GM19324 (cell line): ENCODE measurements around the gene MPRIP.
"Not testable (repeated sequence)": the region's sequence is repeated elsewhere in the genome, so short reads cannot be mapped to it uniquely, and the experiment has no call there.

Experiments
- ATAC-seq: cut with Tn5 transposase; IDR thresholded peaks from one replicate; pipeline ENCODE4 v1.9.1; 2021; ENCODE audit warnings: mild to moderate bottlenecking, moderate library complexity; ENCODE audit not compliant: unreplicated experiment, low FRiP score

Gene MPRIP

DNA sequence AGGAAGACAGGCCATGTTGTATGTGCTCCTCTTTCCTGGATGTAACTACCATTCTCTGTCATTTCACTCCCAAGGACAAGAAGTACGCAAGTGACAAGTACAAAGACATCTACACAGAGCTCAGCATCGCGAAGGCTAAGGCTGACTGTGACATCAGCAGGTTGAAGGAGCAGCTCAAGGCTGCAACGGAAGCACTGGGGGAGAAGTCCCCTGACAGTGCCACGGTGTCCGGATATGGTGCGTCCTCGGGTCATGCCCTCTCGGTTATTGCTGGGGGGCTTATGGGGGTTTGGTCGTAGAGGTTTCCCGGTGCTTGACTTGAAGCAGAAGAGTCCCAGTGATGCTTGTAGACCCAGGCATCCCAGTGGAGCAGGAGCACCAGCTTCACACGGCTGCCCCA is 134.9 kb downstream of the MPRIP start:
- no peak for ATAC-seq

DNA sequence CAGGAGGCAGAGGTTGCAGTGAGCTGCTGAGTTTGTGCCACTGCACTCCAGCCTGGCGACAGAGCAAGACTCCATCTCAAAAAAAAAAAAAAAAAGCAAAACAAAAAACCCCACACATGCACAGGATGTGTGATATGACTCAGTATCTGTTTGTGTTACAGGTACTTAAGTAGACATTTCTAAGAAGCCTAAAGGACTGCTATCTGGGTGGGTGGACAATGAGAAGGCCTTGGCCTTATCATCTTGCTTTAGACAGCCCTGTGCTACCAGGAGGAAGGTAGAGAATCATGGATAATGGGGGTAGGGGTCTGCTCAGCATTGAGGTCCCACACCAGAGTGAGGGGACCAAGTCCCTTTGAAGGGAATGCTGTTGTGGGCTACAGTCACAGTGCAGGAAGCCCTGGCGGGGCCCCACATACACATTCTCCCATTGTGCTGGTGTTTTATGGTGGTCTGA is 137.1 kb downstream of the MPRIP start:
- ATAC-seq = no peak

DNA sequence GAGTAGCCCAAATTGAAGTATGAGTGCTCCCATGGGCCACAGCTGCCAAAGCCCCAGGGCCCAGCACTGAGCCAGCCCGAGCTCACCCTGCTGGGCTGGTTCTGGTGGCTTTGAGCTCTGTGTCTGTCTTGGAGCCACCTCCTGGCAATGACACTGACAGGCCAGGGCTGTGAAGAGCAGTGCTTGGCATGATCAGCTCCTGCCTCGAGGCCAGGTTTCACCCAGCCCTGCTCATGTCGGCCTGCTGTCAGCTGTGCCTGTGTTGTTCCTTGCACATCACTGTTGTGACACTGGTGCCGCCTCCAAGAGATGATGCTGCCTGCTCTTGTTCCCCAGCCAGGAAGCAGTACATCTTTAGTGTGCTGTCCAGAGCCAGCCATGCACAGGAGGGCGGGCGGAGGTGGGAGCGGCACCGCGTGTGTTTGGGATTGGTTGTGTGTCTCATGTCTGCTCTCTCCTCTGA is 137.9 kb downstream of the MPRIP start:
- ATAC-seq = no peak

DNA sequence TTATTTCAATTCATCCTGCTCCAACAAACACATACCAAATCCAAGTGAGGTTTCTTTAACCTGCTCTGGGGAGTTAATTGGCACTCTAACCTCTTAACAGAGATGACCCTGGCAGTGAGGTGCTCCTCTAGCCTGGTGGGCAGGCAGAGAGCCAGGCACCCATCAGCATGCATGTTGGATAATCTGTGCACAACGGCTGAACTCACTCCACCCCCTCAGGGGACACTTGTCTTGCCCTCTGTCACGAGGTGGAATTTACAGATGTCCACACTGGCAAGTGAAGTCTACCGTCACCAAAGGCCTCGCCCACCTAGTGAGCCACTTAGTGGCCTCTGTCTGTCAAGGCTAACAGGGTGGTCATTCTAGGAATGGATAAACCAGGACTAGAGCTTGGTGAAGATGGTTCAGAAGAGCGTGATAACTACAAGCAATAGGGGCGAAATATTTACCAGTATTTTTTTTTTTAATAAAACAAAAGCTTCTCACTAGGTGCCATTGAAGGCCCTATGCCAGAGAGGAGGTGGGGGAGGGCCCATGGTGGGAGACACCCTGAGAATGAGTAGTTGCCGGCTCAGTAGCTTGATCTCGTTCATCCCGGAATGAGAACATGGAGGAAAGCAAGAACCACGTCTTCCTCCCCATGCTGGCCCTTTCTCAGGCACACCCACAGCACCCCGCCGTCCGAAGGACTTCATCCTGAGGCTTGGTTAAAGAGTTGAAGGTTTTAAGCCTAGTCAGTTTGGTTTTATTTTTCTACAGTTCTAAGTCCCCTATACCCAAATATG is 138.7 kb downstream of the MPRIP start:
- no peak for ATAC-seq

DNA sequence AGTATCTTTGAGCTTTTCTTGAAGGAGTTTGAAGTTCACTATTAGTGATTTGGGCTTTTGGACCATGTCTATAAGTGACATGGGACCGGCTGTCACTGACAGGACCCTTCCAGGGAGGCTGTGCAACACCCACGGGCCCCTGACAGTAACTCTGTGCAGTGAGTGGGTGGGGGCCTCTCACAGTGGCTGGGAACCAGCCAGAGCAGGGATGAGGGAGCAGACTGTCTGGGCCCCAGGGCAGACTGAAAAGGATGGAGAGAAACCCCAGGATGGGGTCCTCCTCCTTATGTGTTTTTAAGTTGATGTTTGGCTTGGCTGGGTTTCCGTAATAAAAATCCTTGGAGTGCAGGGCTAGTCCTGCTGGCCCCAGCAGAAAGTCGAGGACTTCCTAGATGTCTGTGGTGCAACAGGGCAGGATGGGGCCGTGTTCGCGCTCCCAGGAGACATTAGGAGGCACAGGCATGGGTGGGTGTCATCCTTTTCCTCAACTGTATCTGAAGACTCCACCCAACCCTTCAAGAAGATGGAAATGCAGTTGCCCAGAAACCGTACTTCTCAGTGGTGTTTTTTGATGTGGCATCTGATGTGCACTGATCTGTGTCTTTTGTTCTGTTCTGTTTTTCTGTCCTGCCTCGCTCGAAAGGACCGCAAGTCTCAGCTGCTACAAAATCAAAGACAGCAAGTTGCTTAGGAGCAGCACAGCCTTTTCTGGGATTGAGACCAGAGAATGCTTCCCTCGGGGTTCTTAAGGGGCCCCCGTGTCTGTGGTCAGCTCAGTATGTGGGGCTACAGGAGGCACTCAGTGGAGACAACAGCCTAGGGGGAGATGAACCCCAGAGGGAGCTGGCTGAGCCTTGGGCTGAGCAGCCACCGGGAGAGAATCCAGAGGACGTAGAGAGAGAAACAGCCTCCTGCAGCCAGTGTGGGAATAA is 139.7 kb downstream of the MPRIP start:
- ATAC-seq = no peak

DNA sequence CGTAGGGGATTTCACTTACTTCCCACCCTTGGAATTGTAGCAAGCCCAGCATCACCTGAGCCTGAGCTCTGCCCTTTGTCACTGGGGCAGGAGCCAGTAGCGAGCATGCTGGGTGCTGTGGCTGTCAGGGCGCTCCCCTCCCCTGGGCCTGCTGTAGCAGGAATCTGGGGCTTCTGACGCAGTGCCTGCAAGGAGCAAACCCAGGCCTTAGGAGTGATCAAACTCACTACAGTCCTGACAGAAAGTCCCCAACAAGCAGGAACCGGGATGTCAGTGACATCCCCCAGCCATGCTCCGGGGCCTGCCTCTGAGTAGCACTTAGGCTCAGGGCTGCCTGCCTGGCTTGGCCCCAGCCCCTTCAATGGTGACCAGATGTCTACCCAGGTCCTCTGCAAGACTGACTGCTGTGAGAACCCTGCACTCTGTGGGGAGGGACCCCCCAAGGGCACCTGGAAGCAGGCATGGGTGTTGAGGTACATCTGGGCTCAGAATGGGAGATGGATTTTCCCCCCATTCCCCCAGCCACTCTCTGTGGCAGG is 140.4 kb downstream of the MPRIP start:
- no peak for ATAC-seq

DNA sequence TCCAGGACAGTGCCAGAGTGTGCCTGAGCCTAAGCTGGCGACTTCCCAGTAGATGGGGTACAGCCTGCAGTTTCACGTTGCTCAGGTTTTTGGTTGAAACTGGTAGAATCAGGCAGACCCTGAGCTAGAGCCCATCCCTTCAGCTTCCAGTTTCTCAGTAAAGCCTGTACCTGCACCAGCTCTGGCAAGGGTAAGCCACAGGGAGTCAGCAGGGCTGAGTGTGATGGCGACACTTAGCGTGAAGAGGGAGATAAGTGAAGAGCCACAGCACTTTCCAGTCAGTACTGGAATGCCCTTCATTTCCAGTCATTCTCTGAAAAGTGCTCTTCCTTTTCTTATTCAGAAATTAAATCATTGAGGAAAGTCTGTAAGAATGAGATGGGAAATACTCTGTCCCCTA is 141.5 kb downstream of the MPRIP start:
- no peak for ATAC-seq

DNA sequence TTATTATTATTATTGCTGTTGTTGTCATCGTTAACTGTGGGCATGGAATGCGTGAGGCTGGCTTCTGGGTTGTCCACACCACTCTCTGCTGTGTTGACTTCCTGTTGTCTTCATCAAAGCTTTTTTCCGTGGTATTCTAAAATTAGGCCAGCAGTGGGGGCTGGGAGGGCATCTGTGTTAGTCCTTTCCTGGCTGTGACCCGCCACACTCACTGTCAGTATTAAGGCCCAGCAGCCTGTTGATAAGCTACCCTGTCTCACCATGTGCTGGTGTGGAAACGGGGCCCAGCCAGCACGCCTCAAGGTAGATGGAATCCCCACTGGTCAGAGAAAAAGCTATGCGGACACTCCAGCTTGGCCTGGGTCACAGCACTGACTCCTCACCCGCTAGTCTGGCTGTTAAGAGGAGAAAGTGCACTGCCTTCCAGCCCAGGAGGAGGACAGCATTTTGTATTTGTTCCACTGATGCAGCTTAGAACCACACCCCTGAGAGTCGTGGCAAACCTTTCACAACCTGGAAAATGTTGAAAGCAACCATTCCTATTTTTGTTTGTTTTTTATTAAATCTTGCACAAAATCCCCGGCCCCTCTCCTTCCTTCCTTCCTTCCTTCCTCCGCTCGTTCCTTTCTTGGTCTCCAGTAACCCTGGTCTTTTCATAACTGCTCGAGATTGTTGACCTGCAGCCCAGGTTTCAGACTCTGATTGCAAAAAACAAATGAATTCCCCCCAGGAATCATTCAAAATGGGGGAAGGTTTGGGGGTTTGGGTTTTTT is 142.9 kb downstream of the MPRIP start:
- not testable (repeated sequence) for ATAC-seq

DNA sequence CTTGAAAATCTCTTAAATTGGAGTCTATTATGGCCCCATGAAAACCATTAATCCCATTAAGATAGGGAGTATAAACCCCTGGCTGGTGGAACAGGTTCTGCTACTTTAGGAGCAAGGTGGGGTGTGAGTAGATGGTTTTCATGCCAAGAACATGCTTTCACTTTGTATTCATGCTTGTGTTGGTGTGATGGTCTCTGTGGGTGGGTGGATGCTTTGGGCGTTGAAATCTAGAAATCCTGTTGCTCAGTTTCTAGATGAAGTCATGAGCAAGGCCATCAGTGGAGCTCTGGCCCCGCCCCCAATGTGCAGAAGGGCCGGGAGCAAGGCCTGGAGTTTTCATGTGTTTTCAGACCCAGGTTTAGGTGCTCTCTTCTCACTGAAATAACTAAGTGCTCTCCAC is 143.8 kb downstream of the MPRIP start:
- ATAC-seq = no peak

DNA sequence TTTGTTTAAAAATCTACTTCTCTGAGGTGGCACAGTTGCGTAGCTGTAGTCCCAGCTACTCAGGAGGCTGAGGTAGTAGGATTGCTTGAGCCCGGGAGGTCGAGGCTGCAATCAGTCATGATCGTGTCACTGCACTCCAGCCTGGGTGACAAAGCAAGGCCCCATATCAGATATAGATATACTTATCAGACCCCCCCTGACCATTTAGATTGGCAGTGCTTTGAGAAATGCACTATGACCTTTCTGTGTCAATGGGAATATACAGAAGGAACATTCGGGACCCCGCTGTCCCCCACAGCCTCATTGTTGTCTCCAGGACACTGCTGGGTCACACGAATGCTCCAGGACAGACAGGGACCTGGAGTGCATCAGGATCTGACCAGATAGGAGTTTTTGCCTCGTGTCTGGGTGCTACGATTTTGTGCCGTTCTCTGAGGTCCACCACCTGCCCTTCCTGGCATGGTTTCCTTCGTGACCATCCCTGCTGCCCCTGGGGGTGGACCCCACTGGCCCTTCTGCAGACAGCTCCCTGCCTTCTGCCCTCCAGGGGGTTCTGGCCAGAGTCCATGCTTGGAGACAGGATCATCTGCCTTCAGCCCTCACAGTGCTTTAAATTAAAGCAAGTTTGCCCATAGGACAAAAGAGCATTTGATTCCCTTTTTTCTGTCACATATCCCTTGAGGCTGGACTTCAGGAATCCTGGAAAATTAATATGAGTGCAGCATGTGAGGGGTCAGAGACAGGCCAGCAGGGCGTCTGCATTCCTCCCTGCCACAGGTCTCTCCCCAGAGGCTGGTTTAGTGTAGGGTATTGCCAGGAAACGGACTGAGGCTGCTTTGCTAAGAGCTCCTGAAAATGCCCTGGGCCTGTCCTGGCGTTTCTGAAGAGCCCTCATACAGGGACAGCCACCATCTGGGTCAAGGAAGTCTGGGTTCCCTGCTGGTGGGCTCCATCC is 144.6 kb downstream of the MPRIP start:
- no peak for ATAC-seq

DNA sequence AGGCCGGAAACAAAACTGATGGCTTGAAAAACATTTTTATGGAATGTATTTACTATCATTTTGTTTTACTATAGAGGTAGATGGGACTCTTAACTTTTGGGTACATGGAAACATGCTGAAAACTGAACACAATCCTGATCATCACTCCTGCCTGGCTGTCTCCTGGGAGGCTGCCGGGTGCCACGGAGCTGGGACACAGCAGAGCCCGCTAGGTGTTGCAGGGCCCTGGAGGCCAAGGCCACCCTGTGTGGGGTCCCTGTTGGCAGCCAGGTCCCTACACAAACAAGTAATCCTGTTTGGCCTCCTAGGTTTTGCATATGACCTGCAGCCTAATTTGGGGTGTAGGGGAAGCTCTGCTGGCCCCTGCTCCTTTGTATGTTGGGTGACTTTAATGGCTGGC is 146.3 kb downstream of the MPRIP start:
- no peak for ATAC-seq

DNA sequence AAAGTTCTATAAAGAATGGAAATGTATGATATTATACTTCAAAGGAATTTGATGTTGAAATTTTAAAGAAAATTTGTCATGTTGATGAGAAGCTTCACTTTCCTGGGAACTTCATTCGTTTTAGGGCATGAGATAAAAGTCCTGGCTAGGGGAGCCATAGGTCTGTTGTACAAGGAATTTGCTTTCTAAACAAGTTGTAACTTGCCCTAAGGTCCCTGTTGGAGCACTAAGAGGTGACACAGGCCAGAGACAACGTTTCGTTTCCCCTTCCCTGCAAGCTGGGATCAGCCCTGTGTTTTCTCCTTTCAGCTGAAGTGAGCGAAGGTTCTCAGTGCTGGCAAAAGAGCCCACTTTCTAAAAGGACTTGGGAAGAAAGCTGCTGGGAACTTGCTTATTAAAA is 147.3 kb downstream of the MPRIP start:
- no peak for ATAC-seq

DNA sequence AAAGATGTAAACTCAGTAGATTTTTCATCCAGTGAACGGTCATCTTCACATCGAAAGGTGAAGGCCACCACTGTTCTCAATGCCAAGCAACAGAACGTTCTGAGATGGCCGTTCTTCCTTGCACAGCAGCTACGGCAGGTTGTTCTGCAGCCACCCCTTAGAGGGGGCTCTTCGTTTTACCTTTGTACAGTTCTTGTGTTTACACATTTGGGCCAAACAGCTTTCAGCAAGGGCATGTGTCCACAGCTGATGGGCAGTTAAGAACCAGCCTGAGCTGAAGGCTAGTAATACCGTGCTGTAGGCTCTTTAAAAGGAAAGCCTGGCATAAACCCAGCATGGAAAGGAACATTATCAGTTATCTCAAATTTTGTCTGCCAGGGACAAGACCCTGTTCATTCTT is 147.9 kb downstream of the MPRIP start:
- no peak for ATAC-seq

DNA sequence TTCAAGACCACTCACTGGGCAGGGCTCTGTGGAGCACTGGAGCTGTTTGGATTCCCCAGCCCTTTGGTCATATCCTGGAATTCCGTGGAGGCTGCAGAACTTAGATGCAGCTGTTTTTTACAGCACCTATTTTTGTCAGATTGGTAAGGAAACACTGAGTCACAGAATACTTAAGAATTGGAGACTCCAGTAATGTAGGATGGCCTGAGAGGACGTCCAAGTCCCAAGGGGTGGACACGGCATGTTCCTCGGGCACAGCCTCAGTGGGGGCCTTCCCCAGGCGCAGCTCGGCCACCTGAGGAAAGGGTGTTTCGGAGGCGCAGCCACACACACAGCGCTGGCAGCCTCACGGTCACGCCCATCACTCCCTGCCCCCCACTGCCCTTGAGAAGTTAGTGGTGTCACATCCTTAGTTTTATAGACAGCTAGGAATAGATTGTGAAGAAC is 149.1 kb downstream of the MPRIP start:
- ATAC-seq = no peak

DNA sequence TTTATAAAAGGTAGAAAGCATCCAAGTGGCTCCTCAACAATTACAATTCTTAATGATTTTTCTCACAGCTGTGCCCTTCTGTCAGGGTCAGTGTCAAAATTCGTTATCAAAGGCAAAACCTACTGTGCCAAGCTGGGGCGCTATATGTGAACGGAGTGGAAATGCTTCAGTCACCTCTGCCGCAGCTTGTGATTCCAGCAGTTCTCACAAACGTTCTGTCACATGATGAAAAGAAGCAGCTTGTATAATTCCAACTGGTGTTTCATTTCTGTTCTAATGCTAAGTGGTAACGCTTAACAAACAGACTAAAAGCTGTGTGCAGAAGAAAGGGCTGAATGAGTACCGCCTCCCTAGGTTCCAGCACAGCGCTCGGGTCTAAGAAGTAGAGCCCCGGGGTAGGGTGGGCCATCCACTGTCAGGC is 149.7 kb downstream of the MPRIP start:
- no peak for ATAC-seq

DNA sequence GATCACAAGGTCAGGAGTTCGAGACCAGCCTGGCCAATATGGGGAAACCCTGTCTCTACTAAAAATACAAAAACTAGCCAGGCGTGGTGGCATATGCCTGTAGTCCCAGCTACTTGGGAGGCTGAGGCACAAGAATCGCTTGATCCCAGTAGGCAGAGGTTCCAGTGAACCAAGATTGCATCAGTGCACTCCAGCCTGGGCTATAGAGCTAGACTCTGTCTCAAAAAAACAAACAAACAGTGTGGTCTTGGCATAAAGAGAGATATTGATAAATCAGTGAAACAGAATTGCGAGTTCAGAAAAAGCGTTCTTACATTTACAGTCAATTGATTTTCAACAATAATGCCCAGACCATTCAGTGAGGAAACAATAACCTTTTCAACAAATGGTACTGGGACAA is 153.2 kb downstream of the MPRIP start:
- not testable (repeated sequence) for ATAC-seq

DNA sequence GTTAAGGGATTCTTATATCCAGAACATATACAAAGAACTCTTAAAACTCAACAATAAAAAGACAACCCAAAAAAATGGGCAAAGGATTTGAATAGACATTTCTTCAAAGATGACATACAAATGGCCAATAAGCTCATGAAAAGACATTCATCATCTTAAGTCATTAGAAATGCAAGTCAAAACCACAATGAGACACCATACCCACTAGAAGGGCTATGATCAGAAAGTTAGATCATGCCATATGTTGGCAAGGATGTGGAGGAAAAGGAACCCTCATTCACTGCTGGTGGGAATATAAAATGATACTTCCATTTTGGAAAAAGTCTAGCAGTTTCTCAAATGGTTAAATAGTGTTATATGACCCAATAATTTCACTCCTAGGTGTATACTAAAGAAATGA is 154.5 kb downstream of the MPRIP start:
- ATAC-seq = no peak

DNA sequence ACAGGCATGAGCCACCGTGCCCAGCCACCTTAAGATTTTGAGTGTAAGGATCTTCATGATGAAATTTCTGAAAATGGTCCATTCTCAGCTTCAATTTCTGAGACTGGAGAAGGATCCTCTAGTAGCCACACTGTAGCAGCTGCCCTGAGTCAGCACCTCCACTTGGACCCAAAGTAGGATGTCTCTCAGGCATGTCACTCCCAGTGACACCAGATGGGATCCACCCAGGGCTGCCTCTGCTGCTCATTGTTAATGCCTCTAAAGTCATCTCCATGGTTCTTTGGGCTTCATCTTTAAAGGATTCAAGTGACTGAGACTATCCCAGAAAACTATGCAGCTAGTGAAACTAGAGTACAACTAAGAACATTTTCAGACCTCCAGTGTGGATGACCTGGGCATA is 156.0 kb downstream of the MPRIP start:
- no peak for ATAC-seq

DNA sequence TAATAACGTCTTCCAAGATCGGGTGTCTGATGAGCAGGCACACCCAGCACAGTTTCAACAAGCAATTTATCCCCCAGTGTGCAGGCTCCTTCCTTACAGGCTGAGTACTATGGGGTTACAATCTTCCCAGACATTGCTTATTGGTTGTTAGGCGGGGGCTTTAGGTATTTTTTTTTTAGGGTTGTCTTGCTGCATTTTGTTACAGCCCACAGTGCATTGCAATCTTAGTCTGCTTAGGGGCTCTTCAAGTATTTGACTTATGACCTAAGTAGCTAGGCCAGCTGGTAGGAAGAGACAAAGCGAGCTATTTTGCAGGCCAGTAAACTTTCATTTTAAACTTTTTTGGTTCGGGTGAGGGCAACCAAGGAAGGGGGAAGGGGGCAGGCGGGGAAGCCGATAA is 158.1 kb downstream of the MPRIP start:
- ATAC-seq = no peak
